Colonic mucosa (tissue), 4 donors: ENCODE results near the gene CASP10. TPM values are rescaled to one million over a fixed set of nuclear protein-coding genes. Genes with fewer than 3 reads are reported as not detected.
A peak's percentile ranks its signal among the peaks of the same experiment; 100 is the strongest.

Source experiments
- DNase-seq: peaks from one replicate; pipeline ENCODE4 v3.0.0-alpha.2; 2020
- H3K27ac ChIP-seq: fragments of 200-600 bp; one replicate; pipeline ENCODE4 v1.8.0; 2021
- H3K27me3 ChIP-seq: fragments of 200-600 bp; one replicate; pipeline ENCODE4 v1.8.0; 2021
- H3K36me3 ChIP-seq: fragments of 200-600 bp; one replicate; pipeline ENCODE4 v1.8.0; 2021
- H3K4me1 ChIP-seq: fragments of 200-600 bp; one replicate; pipeline ENCODE4 v1.8.0; 2021; ENCODE audit warnings: mild to moderate bottlenecking
- H3K4me3 ChIP-seq: fragments of 200-600 bp; one replicate; pipeline ENCODE4 v1.8.0; 2021
- H3K9ac ChIP-seq, 2 donors: one replicate each; pipeline ENCODE4 v1.7.0; 2013; ENCODE audit warnings: control low read depth in 2 of 2, low read depth in 2 of 2, low read length in 2 of 2
- H3K9me3 ChIP-seq: fragments of 200-600 bp; one replicate; pipeline ENCODE4 v1.8.0; 2021
- intact Hi-C: fragments of 100-400 bp; cut with DNase I; formaldehyde crosslinking; loops from one replicate; pipeline ENCODE4 v1.14.1; 2022
- total RNA-seq, 2 donors: library from RNA; stranded (reverse); fragmentation: NEBNext Ultra II Directional in 1 of 2; extraction: Animal tissue kit (Norgen Biotek cat#: 25700) in 1 of 2; gene quantifications; one replicate each; pipeline ENCODE4 v1.2.1, GENCODE V29; 2021
- TF ChIP-seq, protein P1 (sequence below): fragments of 200-600 bp; IDR thresholded peaks from one replicate; pipeline ENCODE4 v1.8.0; 2022; ENCODE audit warnings: antibody characterized with exemption, mild to moderate bottlenecking
- donor health status: healthy.
- donor health status: DM: no; HTN: no; CAD: no.
- donor health status: DM: no; HTN: no; CAD: no.

CASP10 gene
- total RNA-seq, 2 donors from 2014 or later, result 28.0 to 52.3 TPM

DNA sequence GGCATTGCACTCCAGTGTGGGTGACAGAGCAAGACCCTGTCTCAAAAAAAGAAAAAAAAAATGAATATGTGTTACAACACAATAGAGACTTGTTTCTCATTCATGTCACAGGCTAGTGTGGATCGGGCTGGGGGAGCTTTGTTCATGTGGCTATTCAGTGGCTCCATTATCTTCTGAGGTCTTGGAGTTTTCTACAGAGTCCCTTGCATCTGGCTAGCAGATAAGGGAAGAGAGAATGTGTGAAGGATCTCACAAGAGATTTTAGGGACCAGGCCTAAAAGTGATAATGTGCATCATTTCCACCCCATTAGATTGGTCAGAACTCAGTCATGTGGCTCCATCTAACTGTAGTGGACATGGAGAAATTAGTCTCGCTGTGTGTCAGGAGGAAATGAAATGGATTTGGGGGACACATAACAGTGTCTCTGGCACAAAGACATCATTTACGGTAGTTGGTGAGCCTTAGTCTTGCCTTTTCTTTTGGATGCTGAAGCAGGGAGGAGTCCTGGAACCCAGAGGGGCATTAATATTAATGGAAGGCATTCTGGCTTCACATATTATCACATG is 32.4 kb upstream of the CASP10 start:
- TF ChIP-seq, protein P1, sequence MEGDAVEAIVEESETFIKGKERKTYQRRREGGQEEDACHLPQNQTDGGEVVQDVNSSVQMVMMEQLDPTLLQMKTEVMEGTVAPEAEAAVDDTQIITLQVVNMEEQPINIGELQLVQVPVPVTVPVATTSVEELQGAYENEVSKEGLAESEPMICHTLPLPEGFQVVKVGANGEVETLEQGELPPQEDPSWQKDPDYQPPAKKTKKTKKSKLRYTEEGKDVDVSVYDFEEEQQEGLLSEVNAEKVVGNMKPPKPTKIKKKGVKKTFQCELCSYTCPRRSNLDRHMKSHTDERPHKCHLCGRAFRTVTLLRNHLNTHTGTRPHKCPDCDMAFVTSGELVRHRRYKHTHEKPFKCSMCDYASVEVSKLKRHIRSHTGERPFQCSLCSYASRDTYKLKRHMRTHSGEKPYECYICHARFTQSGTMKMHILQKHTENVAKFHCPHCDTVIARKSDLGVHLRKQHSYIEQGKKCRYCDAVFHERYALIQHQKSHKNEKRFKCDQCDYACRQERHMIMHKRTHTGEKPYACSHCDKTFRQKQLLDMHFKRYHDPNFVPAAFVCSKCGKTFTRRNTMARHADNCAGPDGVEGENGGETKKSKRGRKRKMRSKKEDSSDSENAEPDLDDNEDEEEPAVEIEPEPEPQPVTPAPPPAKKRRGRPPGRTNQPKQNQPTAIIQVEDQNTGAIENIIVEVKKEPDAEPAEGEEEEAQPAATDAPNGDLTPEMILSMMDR, result no peak
- Histone ChIP-seq H3K4me3 (no peak overlapping the region), H3K36me3 (peaks cover 11% of the 10 kb centered on the region), H3K4me1 (peaks cover 18% of the 10 kb centered on the region), H3K9me3 (no peaks in the 10 kb centered on the region), H3K27ac (peak overlapping the region; percentile 93), H3K9ac (no peak overlapping the region), H3K27me3 (no peaks in the 10 kb centered on the region)
- intact Hi-C loops, result loop anchor here (5.0 kb wide), 1 partner anchor 33 kb away; the partner anchor contains the start of gene CFLAR
- no peak for DNase-seq

- TF ChIP-seq, protein P1, result no peak
- intact Hi-C loops, result loop anchor here (5.0 kb wide), 1 partner anchor 34 kb away; the partner anchor contains the start of gene CFLAR
- Histone ChIP-seq H3K4me1 (peaks cover 18% of the 10 kb centered on the region), H3K9me3 (no peaks in the 10 kb centered on the region), H3K36me3 (peaks cover 15% of the 10 kb centered on the region), H3K4me3 (no peak overlapping the region), H3K27me3 (no peaks in the 10 kb centered on the region), H3K9ac (no peak overlapping the region), H3K27ac (peak overlapping the region; percentile 93)
- no peak for DNase-seq
These were observed 31.6 kb upstream of the CASP10 start for GRCh38 chr2:201151127-201151981.

DNA sequence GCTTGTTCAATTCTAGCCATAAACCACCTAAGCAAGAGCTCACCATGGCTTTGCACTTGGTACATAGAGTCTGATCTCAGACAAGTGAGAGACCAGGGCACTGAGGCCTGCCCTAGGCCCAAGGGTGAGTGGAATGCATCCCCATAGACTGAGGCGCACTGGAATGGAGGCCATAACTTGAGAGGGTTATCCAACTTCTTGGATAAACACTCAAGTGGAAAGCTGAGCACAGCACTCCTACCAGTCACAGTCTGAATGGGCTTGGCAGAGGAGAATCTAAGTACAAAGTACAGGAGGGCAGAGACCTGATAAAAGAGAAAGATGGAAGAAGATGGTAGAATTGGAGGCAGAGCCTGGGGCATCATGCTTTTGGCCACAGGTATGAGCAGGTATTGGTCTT is 30.4 kb upstream of the CASP10 start:
- peaks cover 15% of the 10 kb centered on the region for H3K36me3 ChIP-seq
- peaks cover 18% of the 10 kb centered on the region for H3K4me1 ChIP-seq
- H3K9ac ChIP-seq, result no peak overlapping the region
- TF ChIP-seq, protein P1, result no peak
- no peaks in the 10 kb centered on the region for H3K27me3 ChIP-seq
- H3K9me3 ChIP-seq, result no peaks in the 10 kb centered on the region
- peak overlapping the region; percentile 19 for H3K27ac ChIP-seq
- DNase-seq, result no peak
- H3K4me3 ChIP-seq, result no peak overlapping the region
- intact Hi-C loops, result loop anchor here (5.0 kb wide), 1 partner anchor 35 kb away; the partner anchor contains the start of gene CFLAR

DNA sequence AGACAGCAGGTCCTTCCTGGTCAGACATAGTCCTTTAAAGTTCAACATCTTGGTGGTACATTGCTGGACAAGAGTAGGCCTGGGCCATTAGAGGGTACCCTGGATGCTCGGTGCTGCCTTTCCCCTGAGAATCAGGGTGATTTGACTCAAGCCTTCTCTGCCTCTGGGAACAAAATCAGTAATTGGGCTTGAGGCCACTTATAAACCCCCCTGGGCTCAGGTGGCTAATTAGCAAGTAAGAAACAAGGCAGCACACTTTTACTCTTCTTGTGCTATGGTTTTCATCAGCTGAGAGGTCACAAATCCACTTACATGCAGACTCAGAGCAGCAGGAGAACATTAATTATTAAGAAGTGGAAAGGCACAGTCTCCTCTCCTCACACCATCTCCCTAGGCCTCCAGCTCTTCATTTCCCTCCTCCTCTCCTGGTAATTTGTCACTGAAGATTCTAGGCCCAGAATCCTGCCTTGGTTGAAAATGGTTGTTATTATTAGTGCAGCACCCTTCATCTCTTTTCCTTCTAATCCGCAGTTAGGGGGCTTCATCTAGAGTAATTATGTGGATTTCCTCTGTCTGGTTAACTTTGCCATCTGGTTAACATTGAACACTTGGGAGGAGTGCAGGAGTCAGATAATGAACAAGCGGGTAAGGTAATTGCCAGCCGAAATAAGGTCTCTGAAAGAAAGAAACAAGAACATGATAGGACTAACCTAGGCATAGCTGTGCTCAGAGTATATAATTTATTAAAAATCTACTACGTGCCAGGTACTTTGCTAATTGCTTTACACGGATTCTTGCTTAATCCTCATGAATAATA is 29.7 kb upstream of the CASP10 start:
- Histone ChIP-seq H3K4me1 (peaks cover 25% of the 10 kb centered on the region), H3K27me3 (no peaks in the 10 kb centered on the region), H3K9ac (peak overlapping the region in 1 of 2 donors; percentile 21), H3K9me3 (no peaks in the 10 kb centered on the region), H3K27ac (peak overlapping the region; percentile 19), H3K4me3 (no peak overlapping the region), H3K36me3 (peaks cover 15% of the 10 kb centered on the region)
- DNase-seq, result no peak
- TF ChIP-seq, protein P1, result no peak
- intact Hi-C loops, result loop anchor here (5.0 kb wide), 1 partner anchor 36 kb away; the partner anchor contains the start of gene CFLAR
